NAMALWA (cell line): ENCODE results near the gene CTSK.
"Not testable (repeated sequence)": the region's sequence is repeated elsewhere in the genome, so short reads cannot be mapped to it uniquely, and the experiment has no call there.

Experiments
- DNase-seq: peaks from one replicate; pipeline ENCODE4 v3.0.0-alpha.2; 2015; ENCODE audit warnings: low spot score

The CTSK gene

GRCh38 chr1:150808121-150808520 lies at the start of gene CTSK:
Gene CTSK, minus strand, starts transcription at chr1:150808260. Its CDS starts 1,455 bp downstream, at chr1:150806805.
- DNase-seq = no peak

DNA sequence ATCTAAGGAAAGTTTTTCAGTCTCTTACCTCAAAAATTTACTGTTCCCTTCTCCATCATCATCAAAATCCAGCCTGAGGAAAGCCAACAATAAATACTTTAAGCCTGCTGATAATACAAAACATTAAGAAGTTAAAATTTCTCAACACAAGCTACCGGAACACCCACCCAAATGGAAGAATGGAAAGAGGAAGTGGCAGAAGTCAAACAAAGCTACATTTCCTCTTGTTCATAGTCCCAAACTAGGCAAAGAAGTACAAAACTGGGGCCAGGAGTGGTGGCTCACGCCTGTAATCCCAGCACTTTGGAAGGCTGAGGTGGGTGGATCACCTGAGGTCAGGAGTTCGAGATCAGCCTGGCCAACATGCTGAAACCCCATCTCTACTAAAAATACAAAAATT lies 44.7 kb upstream of the CTSK start:
- DNase-seq = not testable (repeated sequence)

DNA sequence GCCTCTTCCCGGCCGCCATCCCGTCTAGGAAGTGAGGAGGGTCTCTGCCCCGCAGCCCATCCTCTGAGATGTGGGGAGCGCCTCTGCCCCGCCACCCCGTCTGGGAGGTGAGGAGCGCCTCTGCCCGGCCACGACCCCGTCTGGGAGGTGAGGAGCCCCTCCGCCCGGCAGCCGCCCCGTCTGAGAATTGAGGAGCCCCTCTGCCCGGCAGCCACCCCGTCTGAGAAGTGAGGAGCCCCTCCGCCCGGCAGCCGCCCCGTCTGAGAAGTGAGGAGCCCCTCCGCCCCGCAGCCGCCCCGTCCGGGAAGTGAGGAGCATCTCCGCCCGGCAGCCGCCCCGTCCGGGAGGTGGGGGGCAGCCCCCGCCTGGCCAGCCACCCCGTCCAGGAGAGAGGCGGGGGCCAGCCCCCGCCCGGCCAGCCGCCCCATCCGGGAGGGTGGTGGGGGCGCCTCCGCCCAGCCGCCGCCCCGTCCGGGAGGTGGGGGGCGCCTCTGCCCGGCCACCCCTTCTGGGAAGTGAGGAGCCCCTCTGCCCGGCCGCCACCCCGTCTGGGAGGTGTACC lies 42.8 kb upstream of the CTSK start:
- DNase-seq = not testable (repeated sequence)

- DNase-seq = no peak
Observed at GRCh38 chr1:150846473-150847146, 38.5 kb upstream of the CTSK start.

DNA sequence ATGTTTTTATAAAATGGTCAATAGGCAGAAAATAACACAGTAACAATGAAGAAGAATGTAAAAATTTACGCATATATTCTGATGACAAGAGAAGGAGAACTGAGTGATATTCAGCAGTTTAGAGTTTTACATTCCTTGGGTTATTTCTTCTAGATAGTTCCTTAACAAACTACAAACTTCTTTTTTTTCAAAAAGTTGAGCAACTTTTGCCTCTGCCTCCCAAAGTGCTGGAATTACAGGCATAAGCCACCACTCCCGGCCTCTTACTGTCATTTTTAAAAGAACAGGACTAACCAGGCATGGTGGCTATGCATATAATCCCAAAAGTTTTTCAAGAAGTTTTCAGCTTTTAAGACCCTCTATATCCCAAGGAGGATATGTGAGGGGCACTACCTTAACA lies 35.4 kb upstream of the CTSK start:
- no peak for DNase-seq

GRCh38 chr1:150842964-150843363 lies 34.9 kb upstream of the CTSK start:
- DNase-seq = no peak

GRCh38 chr1:150842343-150842742 lies 34.3 kb upstream of the CTSK start:
- DNase-seq = no peak

DNA sequence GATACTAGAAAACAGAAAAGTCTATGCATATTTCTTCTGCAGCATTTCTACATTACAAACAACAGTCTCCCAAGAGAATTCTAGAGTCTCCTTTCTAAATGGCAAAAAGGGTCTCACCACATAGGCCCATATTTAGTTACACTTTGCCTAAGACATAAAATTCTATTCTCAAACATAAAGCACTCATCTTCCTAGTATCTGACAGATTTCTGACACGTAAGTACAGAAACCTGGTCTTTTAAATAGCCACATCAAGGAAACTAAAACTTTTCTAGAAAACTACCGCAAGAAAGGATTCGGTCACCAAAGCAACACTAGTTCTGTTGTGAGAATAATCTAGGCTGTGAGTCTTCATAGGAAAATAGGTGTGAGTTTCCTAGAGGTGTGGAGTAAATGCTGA lies 33.6 kb upstream of the CTSK start:
- DNase-seq = no peak

DNA sequence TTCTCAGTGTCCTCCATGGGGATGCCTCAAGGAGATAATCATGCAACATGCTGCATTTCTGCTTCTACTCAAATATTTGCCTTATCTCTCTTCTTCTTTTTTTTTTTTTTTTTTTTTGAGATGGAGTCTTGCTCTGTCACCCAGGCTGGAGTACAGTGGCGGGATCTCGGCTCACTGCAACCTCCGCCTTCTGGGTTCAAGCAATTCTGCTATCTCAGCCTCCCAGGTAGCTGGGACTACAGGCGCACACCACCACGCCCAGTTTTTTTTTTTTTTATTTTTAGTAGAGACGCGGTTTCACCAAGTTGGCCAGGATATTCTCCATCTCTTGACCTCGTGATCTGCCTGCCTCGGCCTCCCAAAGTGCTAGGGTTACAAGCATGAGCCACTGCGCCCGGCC lies 32.8 kb upstream of the CTSK start:
- not testable (repeated sequence) for DNase-seq

DNA sequence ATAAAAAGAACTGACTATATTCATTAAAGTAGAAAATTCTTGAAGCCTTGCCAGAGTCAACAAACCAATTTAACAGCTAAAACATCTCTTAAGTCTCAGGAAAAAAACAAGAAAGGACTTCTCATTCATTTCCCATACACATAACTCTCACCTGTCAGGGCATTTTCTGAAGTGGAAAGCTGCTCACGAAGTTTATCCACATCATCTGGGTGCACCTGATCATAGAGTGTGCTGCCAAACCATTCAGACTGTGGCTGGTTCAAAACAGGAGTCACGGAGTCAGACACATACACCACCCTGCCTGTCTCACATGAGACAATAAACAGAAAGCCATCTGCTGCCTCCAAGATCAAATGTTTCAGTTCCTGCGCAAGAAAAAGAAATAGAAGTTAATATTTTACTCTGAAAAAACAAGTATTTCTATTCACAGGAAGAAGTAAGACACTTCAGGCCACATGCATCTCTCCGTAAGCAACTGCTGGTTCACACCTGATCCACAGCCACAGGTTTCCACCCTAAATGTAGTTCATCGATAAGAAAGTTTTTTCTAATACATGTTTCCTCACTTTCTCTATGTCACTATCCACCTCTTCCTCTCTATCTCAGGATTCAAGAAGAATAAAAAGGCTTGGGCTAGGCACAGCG lies 28.2 kb upstream of the CTSK start:
- DNase-seq = no peak

GRCh38 chr1:150833961-150834360 lies 25.9 kb upstream of the CTSK start:
- DNase-seq = not testable (repeated sequence)

GRCh38 chr1:150832597-150832996 lies 24.5 kb upstream of the CTSK start:
- DNase-seq = no peak

- DNase-seq = no peak
Observed at GRCh38 chr1:150829751-150830150, 21.7 kb upstream of the CTSK start.

- DNase-seq = no peak
Observed at GRCh38 chr1:150826299-150826698, 18.2 kb upstream of the CTSK start.

DNA sequence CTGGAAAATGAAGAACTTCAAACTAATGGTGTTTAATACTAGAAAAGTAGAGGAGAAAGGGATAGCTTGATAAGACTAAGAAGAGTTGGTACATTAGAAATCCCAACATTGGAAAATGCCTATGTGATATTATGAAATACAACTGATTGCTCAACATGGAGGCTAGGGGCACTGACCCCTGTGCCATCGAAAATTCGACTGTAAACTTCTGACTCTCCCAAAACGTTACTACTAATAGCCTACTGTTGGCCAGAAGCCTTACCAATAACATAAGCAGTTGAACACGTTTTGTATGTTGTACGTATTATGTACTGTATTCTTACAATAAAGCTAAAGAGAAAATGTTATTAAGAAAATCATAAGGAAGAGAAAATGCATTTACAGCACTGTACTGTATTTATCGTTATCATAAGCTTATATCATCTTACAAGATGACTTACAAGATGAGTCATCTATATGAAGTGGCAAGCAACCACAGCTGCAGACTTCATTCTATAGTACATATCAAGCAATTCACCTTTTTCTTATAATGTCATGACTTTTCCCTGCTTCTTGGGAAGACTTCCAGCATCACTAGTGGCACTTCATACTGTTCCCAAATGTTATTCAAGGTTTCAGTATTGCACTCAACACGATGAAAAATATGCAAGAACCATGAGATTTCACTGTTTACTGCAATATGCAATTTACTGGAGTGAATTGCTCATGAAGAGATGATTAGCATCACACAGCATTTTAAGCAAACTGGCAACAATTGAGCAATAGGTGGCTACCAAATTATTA lies 12.9 kb upstream of the CTSK start:
- DNase-seq = no peak

DNA sequence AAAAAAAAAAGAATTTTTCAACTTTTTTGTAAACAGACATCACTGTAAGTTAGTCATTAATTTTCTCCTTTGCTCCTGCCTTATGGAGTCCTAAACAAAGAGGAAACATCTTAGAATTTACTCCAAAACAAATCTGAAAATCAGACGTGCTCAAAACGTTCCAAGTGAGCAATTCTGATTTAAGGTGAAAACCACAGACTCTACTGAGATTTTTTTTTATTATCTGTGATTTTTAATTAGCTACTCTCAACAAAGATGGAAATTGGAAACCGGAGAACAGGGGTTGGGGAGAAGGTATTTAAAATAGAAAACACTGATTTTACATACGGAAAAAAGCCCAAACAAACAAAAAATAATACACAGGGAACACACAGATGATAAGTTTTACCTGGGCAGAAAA lies 7.8 kb upstream of the CTSK start:
- DNase-seq = no peak

DNA sequence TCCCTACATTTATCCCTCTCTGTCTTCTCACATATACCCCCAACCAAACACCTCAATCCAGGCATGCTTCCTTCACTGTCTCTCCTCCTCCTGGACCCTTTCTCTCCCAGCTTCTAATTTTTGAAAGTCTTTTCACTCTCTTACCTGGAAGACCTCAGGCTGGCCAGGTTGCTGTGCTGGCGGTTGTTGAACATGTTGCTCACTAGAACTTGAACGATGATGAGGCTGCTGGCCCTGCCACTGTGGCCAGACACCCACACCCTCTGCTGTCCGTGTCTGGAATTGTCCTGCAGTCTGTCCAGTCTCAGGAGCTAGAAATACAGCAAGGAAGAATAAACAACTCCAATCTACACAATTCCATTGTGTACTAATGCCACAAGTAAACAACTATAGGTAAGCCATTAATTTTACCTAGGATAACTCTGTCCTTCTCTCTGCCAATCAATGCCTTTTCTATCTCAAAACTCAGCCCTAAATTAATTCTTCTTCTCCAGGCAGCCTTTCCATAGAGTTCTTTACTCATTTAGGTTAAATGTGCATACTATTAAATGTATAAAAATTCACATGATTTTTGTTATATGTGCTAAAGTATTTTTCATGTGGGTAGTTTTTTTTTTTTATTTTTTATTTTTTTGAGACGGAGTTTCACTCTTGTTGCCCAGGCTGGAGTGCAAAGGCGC lies 5.1 kb upstream of the CTSK start:
- DNase-seq = peak; percentile 38

DNA sequence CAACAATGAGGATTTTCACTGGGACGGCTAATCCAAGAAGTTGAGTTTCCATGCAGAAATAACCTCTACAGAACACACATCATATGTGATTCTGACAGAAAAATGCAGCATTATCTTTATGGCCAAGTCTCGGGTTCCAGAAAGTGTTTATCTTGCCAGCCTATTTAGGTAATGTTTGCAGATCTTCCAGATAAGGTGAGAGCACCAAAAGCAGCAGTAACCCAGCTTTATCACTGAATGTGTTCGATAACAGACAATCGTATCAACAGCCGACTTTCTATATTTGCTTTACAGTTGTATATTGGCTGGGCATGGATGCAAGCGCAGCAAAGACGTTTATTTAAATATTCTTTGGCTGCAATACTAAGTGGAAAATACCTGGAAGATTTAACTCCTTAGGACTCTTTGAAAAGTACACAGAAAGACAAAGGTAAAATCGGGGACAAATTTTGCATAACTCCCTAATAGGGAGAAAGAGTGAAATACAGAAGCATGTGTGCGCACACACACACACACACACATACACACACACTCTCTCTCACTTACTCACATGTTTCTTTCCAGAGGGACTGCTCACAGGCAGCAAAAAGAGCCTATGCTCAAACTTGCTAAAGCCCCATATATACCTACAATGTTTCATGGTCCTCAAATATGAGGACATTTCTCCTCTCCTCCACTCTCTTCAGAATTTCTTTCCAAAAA lies 3.0 kb upstream of the CTSK start:
- no peak for DNase-seq

DNA sequence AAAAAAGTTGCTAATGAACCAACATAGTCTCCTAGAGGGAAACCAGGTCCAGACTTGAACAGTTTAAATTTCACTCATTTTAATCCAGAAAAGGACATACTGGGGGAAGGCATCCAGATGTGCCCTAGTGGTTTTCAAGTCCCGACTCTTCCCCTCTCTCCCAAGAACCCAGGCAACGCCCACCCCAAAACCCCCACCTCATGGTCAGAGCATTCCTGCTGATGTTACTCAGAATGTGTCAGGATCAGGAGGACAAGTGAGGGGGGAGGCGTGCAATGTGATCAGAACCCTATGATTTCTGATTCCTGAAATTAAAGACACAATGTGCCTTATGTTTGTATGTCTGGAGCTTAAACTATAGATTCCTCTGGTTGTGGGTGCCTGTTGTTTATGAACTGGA lies 1.6 kb upstream of the CTSK start:
- no peak for DNase-seq

DNA sequence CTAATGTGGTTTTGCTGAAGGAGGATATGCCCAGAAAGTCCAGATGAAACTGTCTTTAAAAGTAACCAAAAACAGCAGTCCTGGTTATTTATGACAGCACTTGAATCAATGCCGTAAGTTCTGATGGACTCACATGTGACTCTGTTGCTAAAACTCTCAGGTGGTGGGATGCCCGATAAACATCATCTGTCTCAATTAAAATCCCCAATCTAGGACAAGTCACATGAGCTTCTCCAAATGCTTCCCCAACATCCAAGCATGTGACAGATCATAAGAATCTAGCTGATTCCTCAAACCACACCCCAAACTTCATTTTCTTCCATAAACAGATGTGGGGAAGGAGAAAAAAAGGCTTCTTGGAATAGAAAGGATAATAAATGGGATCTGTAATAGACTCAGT lies 786 bp upstream of the CTSK start:
- DNase-seq = no peak

GRCh38 chr1:150807249-150808023 lies 624 bp downstream of the CTSK start:
- DNase-seq = no peak
